ENCODE measurements around the gene TMEM144. TPM values are rescaled to one million over a fixed set of nuclear protein-coding genes. Genes with fewer than 3 reads are reported as not detected.

The TMEM144 gene
- total RNA-seq, 4 donors from 2014 or later: 3.8 to 9.7 (median 5.0) TPM

- Histone ChIP-seq H3K4me1 (no peaks in the 10 kb centered on the region), H3K27ac (no peak overlapping the region), H3K36me3 (no peaks in the 10 kb centered on the region), H3K27me3 (no peaks in the 10 kb centered on the region), H3K9me3 (no peaks in the 10 kb centered on the region), H3K4me3 (no peak overlapping the region)
- TF ChIP-seq, protein P1, sequence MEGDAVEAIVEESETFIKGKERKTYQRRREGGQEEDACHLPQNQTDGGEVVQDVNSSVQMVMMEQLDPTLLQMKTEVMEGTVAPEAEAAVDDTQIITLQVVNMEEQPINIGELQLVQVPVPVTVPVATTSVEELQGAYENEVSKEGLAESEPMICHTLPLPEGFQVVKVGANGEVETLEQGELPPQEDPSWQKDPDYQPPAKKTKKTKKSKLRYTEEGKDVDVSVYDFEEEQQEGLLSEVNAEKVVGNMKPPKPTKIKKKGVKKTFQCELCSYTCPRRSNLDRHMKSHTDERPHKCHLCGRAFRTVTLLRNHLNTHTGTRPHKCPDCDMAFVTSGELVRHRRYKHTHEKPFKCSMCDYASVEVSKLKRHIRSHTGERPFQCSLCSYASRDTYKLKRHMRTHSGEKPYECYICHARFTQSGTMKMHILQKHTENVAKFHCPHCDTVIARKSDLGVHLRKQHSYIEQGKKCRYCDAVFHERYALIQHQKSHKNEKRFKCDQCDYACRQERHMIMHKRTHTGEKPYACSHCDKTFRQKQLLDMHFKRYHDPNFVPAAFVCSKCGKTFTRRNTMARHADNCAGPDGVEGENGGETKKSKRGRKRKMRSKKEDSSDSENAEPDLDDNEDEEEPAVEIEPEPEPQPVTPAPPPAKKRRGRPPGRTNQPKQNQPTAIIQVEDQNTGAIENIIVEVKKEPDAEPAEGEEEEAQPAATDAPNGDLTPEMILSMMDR (IDR thresholded peaks at IDR 0.05): no peak
- no peak for TF ChIP-seq POLR2A (IDR thresholded peaks at IDR 0.05)
- intact Hi-C loops (cut with DNase I; ENCODE audit: low total_unique reads): no loop called here
- DNase-seq: no peak
These were observed 26.2 kb downstream of the TMEM144 start for GRCh38 chr4:158236304-158237030.

GRCh38 chr4:158238575-158238974 is 28.3 kb downstream of the TMEM144 start:
- intact Hi-C loops (cut with DNase I; ENCODE audit: low total_unique reads): no loop called here
- DNase-seq: no peak
- Histone ChIP-seq H3K27me3 (no peaks in the 10 kb centered on the region), H3K36me3 (no peaks in the 10 kb centered on the region), H3K9me3 (no peaks in the 10 kb centered on the region), H3K4me3 (no peak overlapping the region), H3K27ac (no peak overlapping the region), H3K4me1 (no peaks in the 10 kb centered on the region)
- no peak for TF ChIP-seq POLR2A (IDR thresholded peaks at IDR 0.05)
- TF ChIP-seq, protein P1 (IDR thresholded peaks at IDR 0.05): no peak

DNA sequence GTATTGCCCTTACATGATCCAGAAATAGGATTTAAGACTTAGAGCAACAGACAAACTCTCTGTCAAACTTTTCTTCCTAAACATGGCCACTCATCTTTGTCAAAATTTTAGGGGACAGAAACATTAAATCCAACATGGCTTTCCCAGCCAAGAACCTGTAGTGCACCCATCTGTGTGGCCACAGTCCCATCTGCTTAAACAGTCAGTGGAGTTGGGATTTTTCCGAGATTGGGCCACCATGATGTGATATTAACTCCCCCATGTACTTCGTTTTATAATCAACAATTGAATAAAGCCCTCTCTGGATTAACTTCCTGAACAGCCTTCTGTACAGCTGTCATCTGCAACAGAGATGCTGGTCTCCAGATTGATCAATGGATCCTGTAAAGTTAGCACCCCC is 28.9 kb downstream of the TMEM144 start:
- TF ChIP-seq, protein P1 (IDR thresholded peaks at IDR 0.05): no peak
- no peak for TF ChIP-seq POLR2A (IDR thresholded peaks at IDR 0.05)
- intact Hi-C loops (cut with DNase I; ENCODE audit: low total_unique reads): no loop called here
- Histone ChIP-seq H3K27me3 (no peaks in the 10 kb centered on the region), H3K36me3 (no peaks in the 10 kb centered on the region), H3K9me3 (no peaks in the 10 kb centered on the region), H3K27ac (no peak overlapping the region), H3K4me1 (no peaks in the 10 kb centered on the region), H3K4me3 (no peak overlapping the region)
- no peak for DNase-seq

DNA sequence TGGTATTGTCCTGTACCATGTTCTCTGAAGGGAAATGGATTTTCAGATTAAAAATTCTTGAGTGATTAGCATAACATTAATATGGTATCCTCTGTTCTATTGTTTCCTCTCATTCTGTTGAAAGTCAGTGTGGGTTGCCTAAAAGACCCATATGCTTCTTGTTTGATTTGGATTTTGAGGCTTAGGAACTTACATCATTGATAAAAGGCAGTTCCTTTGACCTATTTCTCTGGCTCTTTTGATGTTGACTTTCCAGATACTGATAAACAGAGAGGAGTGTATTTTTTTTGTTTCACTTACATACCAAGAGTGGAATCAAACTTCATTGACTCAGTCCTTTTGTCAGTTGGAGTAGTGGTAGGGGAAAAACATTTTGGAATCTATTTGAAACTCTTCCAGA is 32.8 kb downstream of the TMEM144 start:
- no peak overlapping the region for H3K27ac ChIP-seq
- no peaks in the 10 kb centered on the region for H3K4me1 ChIP-seq
- TF ChIP-seq, protein P1 (IDR thresholded peaks at IDR 0.05): no peak
- no peak for TF ChIP-seq POLR2A (IDR thresholded peaks at IDR 0.05)
- DNase-seq: no peak
- intact Hi-C loops (cut with DNase I; ENCODE audit: low total_unique reads): no loop called here
- H3K9me3 ChIP-seq: no peaks in the 10 kb centered on the region
- no peaks in the 10 kb centered on the region for H3K36me3 ChIP-seq
- H3K27me3 ChIP-seq: no peaks in the 10 kb centered on the region
- no peak overlapping the region for H3K4me3 ChIP-seq

GRCh38 chr4:158250321-158250720 is 40.0 kb downstream of the TMEM144 start:
- Histone ChIP-seq H3K4me1 (no peaks in the 10 kb centered on the region), H3K27me3 (no peaks in the 10 kb centered on the region), H3K4me3 (no peak overlapping the region), H3K9me3 (no peaks in the 10 kb centered on the region), H3K36me3 (no peaks in the 10 kb centered on the region), H3K27ac (no peak overlapping the region)
- no peak for DNase-seq
- TF ChIP-seq, protein P1 (IDR thresholded peaks at IDR 0.05): no peak
- no peak for TF ChIP-seq POLR2A (IDR thresholded peaks at IDR 0.05)
- intact Hi-C loops (cut with DNase I; ENCODE audit: low total_unique reads): no loop called here
